ENCODE measurements around the gene ARHGAP6. TPM values are rescaled to one million over a fixed set of nuclear protein-coding genes. Genes with fewer than 3 reads are reported as not detected.

Gene ARHGAP6
- total RNA-seq, 1 experiment from 2014 or later = 0.07 TPM

GRCh38 chrX:11648705-11649519 is 16.8 kb downstream of the ARHGAP6 start:
- no peaks in the 10 kb centered on the region for H3K79me1 ChIP-seq (ENCODE audit: insufficient read depth, low read depth, low read length, poor library complexity, severe bottlenecking)
- H3K9me3 ChIP-seq (ENCODE audit: control insufficient read depth, low read depth, low read length) = no peaks in the 10 kb centered on the region
- no peak overlapping the region for H3K4me2 ChIP-seq (ENCODE audit: insufficient read depth, insufficient read length, low read length)
- no peak overlapping the region for H3K27ac Mint-ChIP-seq
- no peak for TF ChIP-seq CTCF (conservative IDR thresholded peaks at IDR 0.05)
- no peak overlapping the region for H3K4me3 Mint-ChIP-seq
- H3K36me3 Mint-ChIP-seq (ENCODE audit: insufficient read depth in 1 of 3, low read depth in 3 of 3) = no peaks in the 10 kb centered on the region
- H4K91ac ChIP-seq (ENCODE audit: insufficient read length, low read depth, low read length) = no peak overlapping the region
- WGBS (ENCODE audit: extremely low coverage, insufficient read length, low lambda C conversion rate) = no CpG with 5 or more reads among the region's 5 CpGs
- no peaks in the 10 kb centered on the region for H4K20me1 ChIP-seq (ENCODE audit: control insufficient read depth, insufficient read depth, insufficient read length)
- H2BK5ac ChIP-seq (ENCODE audit: insufficient read length, low read length) = no peak overlapping the region
- no peak overlapping the region for H2BK15ac ChIP-seq (ENCODE audit: low read depth, low read length)
- H3K27ac ChIP-seq (ENCODE audit: insufficient read length, low read depth, low read length) = no peak overlapping the region
- no peak overlapping the region for H3K56ac ChIP-seq (ENCODE audit: insufficient read length, low read depth, low read length)
- no peaks in the 10 kb centered on the region for H3K27me3 ChIP-seq (ENCODE audit: insufficient read depth, low read length)
- no peak overlapping the region for H3T11ph ChIP-seq (ENCODE audit: low read length)
- H3K18ac ChIP-seq (ENCODE audit: insufficient read length, low read depth, low read length) = no peak overlapping the region
- no peak overlapping the region for H3K9ac ChIP-seq (ENCODE audit: extremely low read depth, insufficient read length, low read length)
- H4K8ac ChIP-seq (replicated peaks; ENCODE audit: insufficient read length, low read depth, low read length) = no peak overlapping the region
- no peak overlapping the region for H2BK12ac ChIP-seq (ENCODE audit: insufficient read length, low read depth, low read length)
- no peak overlapping the region for H3K23ac ChIP-seq (ENCODE audit: insufficient read length, low read depth, low read length)
- no peak overlapping the region for H3K14ac ChIP-seq (ENCODE audit: insufficient read depth, low read length)
- H2AFZ ChIP-seq (ENCODE audit: low read length) = no peak overlapping the region
- H3K4ac ChIP-seq (ENCODE audit: low read depth, low read length) = no peak overlapping the region
- no peak overlapping the region for H2AK5ac ChIP-seq (ENCODE audit: insufficient read length, low read length)
- no peaks in the 10 kb centered on the region for H3K23me2 ChIP-seq (ENCODE audit: insufficient read length, low read depth, low read length, poor library complexity, severe bottlenecking)
- no peak for DNase-seq
- no peaks in the 10 kb centered on the region for H3K4me1 Mint-ChIP-seq
- H2BK20ac ChIP-seq (ENCODE audit: low read depth, low read length, poor library complexity, severe bottlenecking) = no peak overlapping the region
- H3K79me2 ChIP-seq (ENCODE audit: insufficient read depth, low read length) = no peaks in the 10 kb centered on the region
- no peaks in the 10 kb centered on the region for H3K4me1 ChIP-seq (ENCODE audit: insufficient read depth, low read length)
- H2BK120ac ChIP-seq (ENCODE audit: low read depth, low read length, poor library complexity, severe bottlenecking) = no peak overlapping the region
- peaks cover 16% of the 10 kb centered on the region for H3K27me3 Mint-ChIP-seq (ENCODE audit: low read depth)
- peaks cover 55 to 61% of the 10 kb centered on the region in 2 experiments for H3K9me3 Mint-ChIP-seq
- no peak overlapping the region for H4K5ac ChIP-seq (ENCODE audit: insufficient read length, low read depth, low read length)

Data from H9 (cell line).